ENCODE data around the gene SNAPC5.
A peak's percentile ranks its signal among the peaks of the same experiment; 100 is the strongest.
"Not testable (repeated sequence)": the region's sequence is repeated elsewhere in the genome, so short reads cannot be mapped to it uniquely, and the experiment has no call there.

The SNAPC5 gene

GRCh38 chr15:66474135-66474534 lies 23.4 kb downstream of the SNAPC5 start:
- Histone ChIP-seq H3K4me3 (ENCODE audit: low read depth, low read length) (0 out of 2 replicates have a peak overlapping the region, but pooled peaks have one; percentile 28), H3K27me3 (ENCODE audit: control insufficient read depth, insufficient read depth, low read length) (no peaks in the 10 kb centered on the region), H3K27ac (ENCODE audit: low read depth, low read length) (peak overlapping the region; percentile 87), H3K9me3 (ENCODE audit: control insufficient read depth, insufficient read depth, low read length) (no peaks in the 10 kb centered on the region), H3K9ac (ENCODE audit: low read depth, low read length) (no peak overlapping the region), H3K4me1 (ENCODE audit: control insufficient read depth, insufficient read depth, low read length) (peaks cover 70% of the 10 kb centered on the region), H3K36me3 (ENCODE audit: control insufficient read depth, insufficient read depth, low read length) (no peaks in the 10 kb centered on the region)

- H3K4me1 ChIP-seq (ENCODE audit: control insufficient read depth, insufficient read depth, low read length), result peaks cover 70% of the 10 kb centered on the region
- no peaks in the 10 kb centered on the region for H3K36me3 ChIP-seq (ENCODE audit: control insufficient read depth, insufficient read depth, low read length)
- no peak overlapping the region for H3K4me3 ChIP-seq (ENCODE audit: low read depth, low read length)
- no peak overlapping the region for H3K9ac ChIP-seq (ENCODE audit: low read depth, low read length)
- H3K27ac ChIP-seq (ENCODE audit: low read depth, low read length), result peak overlapping the region; percentile 87
- no peaks in the 10 kb centered on the region for H3K27me3 ChIP-seq (ENCODE audit: control insufficient read depth, insufficient read depth, low read length)
- no peaks in the 10 kb centered on the region for H3K9me3 ChIP-seq (ENCODE audit: control insufficient read depth, insufficient read depth, low read length)
Observed at GRCh38 chr15:66472176-66472999, 25.2 kb downstream of the SNAPC5 start.

GRCh38 chr15:66470825-66471224 lies 26.7 kb downstream of the SNAPC5 start:
- H3K27me3 ChIP-seq (ENCODE audit: control insufficient read depth, insufficient read depth, low read length); H3K9me3 ChIP-seq (ENCODE audit: control insufficient read depth, insufficient read depth, low read length); H3K4me3 ChIP-seq (ENCODE audit: low read depth, low read length); H3K36me3 ChIP-seq (ENCODE audit: control insufficient read depth, insufficient read depth, low read length); H3K9ac ChIP-seq (ENCODE audit: low read depth, low read length): not testable (repeated sequence)
- Histone ChIP-seq H3K4me1 (ENCODE audit: control insufficient read depth, insufficient read depth, low read length) (peaks cover 56% of the 10 kb centered on the region), H3K27ac (ENCODE audit: low read depth, low read length) (peak overlapping the region; percentile 83)

GRCh38 chr15:66467162-66468040 lies 30.2 kb downstream of the SNAPC5 start:
- H3K27ac ChIP-seq (ENCODE audit: low read depth, low read length); H3K9me3 ChIP-seq (ENCODE audit: control insufficient read depth, insufficient read depth, low read length); H3K4me3 ChIP-seq (ENCODE audit: low read depth, low read length); H3K27me3 ChIP-seq (ENCODE audit: control insufficient read depth, insufficient read depth, low read length); H3K9ac ChIP-seq (ENCODE audit: low read depth, low read length); H3K36me3 ChIP-seq (ENCODE audit: control insufficient read depth, insufficient read depth, low read length): not testable (repeated sequence)
- H3K4me1 ChIP-seq (ENCODE audit: control insufficient read depth, insufficient read depth, low read length), result peaks cover 39% of the 10 kb centered on the region

GRCh38 chr15:66465294-66465693 lies 32.3 kb downstream of the SNAPC5 start:
- H3K27me3 ChIP-seq (ENCODE audit: control insufficient read depth, insufficient read depth, low read length); H3K9me3 ChIP-seq (ENCODE audit: control insufficient read depth, insufficient read depth, low read length); H3K9ac ChIP-seq (ENCODE audit: low read depth, low read length); H3K27ac ChIP-seq (ENCODE audit: low read depth, low read length); H3K4me3 ChIP-seq (ENCODE audit: low read depth, low read length); H3K36me3 ChIP-seq (ENCODE audit: control insufficient read depth, insufficient read depth, low read length): not testable (repeated sequence)
- peaks cover 27% of the 10 kb centered on the region for H3K4me1 ChIP-seq (ENCODE audit: control insufficient read depth, insufficient read depth, low read length)

- peak overlapping the region; percentile 39 for H3K27ac ChIP-seq (ENCODE audit: low read depth, low read length)
- peaks cover 28% of the 10 kb centered on the region for H3K4me1 ChIP-seq (ENCODE audit: control insufficient read depth, insufficient read depth, low read length)
- H3K9me3 ChIP-seq (ENCODE audit: control insufficient read depth, insufficient read depth, low read length), result peaks cover 6% of the 10 kb centered on the region; the same call in 1 of the 2 replicates
- no peaks in the 10 kb centered on the region; the same call in 1 of the 2 replicates for H3K36me3 ChIP-seq (ENCODE audit: control insufficient read depth, insufficient read depth, low read length)
- H3K4me3 ChIP-seq (ENCODE audit: low read depth, low read length), result no peak overlapping the region
- H3K9ac ChIP-seq (ENCODE audit: low read depth, low read length), result no peak overlapping the region
- no peaks in the 10 kb centered on the region for H3K27me3 ChIP-seq (ENCODE audit: control insufficient read depth, insufficient read depth, low read length)
Observed at GRCh38 chr15:66462627-66463026, 34.9 kb downstream of the SNAPC5 start.

- H3K9ac ChIP-seq (ENCODE audit: low read depth, low read length), result no peak overlapping the region
Observed at GRCh38 chr15:66461917-66462316, 35.6 kb downstream of the SNAPC5 start.

GRCh38 chr15:66461294-66461693 lies 36.3 kb downstream of the SNAPC5 start:
- H3K9me3 ChIP-seq (ENCODE audit: control insufficient read depth, insufficient read depth, low read length); H3K36me3 ChIP-seq (ENCODE audit: control insufficient read depth, insufficient read depth, low read length); H3K4me3 ChIP-seq (ENCODE audit: low read depth, low read length); H3K27me3 ChIP-seq (ENCODE audit: control insufficient read depth, insufficient read depth, low read length); H3K9ac ChIP-seq (ENCODE audit: low read depth, low read length): not testable (repeated sequence)
- Histone ChIP-seq H3K27ac (ENCODE audit: low read depth, low read length) (peak overlapping the region; percentile 47), H3K4me1 (ENCODE audit: control insufficient read depth, insufficient read depth, low read length) (peaks cover 32% of the 10 kb centered on the region)

More at GRCh38 chr15:66461917-66462316, 35.6 kb downstream of the SNAPC5 start:
- H3K27ac ChIP-seq (ENCODE audit: low read depth, low read length), result peak overlapping the region; percentile 47
- H3K4me1 ChIP-seq (ENCODE audit: control insufficient read depth, insufficient read depth, low read length), result peaks cover 32% of the 10 kb centered on the region
- no peaks in the 10 kb centered on the region; the same call in 1 of the 2 replicates for H3K36me3 ChIP-seq (ENCODE audit: control insufficient read depth, insufficient read depth, low read length)
- peaks cover 6% of the 10 kb centered on the region; the same call in 1 of the 2 replicates for H3K9me3 ChIP-seq (ENCODE audit: control insufficient read depth, insufficient read depth, low read length)
- no peaks in the 10 kb centered on the region for H3K27me3 ChIP-seq (ENCODE audit: control insufficient read depth, insufficient read depth, low read length)
- H3K4me3 ChIP-seq (ENCODE audit: low read depth, low read length), result no peak overlapping the region

GRCh38 chr15:66459818-66460615 lies 37.5 kb downstream of the SNAPC5 start:
- Histone ChIP-seq H3K27ac (ENCODE audit: low read depth, low read length) (no peak overlapping the region), H3K9me3 (ENCODE audit: control insufficient read depth, insufficient read depth, low read length) (no peaks in the 10 kb centered on the region), H3K9ac (ENCODE audit: low read depth, low read length) (no peak overlapping the region), H3K4me1 (ENCODE audit: control insufficient read depth, insufficient read depth, low read length) (peaks cover 32% of the 10 kb centered on the region), H3K4me3 (ENCODE audit: low read depth, low read length) (no peak overlapping the region), H3K27me3 (ENCODE audit: control insufficient read depth, insufficient read depth, low read length) (no peaks in the 10 kb centered on the region), H3K36me3 (ENCODE audit: control insufficient read depth, insufficient read depth, low read length) (no peaks in the 10 kb centered on the region)

GRCh38 chr15:66456211-66456610 lies 41.4 kb downstream of the SNAPC5 start:
- Histone ChIP-seq H3K27ac (ENCODE audit: low read depth, low read length) (no peak overlapping the region), H3K9me3 (ENCODE audit: control insufficient read depth, insufficient read depth, low read length) (no peaks in the 10 kb centered on the region), H3K9ac (ENCODE audit: low read depth, low read length) (no peak overlapping the region), H3K27me3 (ENCODE audit: control insufficient read depth, insufficient read depth, low read length) (no peaks in the 10 kb centered on the region), H3K4me3 (ENCODE audit: low read depth, low read length) (no peak overlapping the region), H3K4me1 (ENCODE audit: control insufficient read depth, insufficient read depth, low read length) (peaks cover 11% of the 10 kb centered on the region; the same call in 1 of the 2 replicates), H3K36me3 (ENCODE audit: control insufficient read depth, insufficient read depth, low read length) (0 out of 2 replicates have a peak, but pooled peaks cover 3% of the 10 kb centered on the region)
